RKO (cell line): ENCODE results near the gene BACE2.

Experiments used
- DNase-seq: peaks from one replicate; pipeline ENCODE4 v3.0.0-alpha.2; 2016; ENCODE audit warnings: low spot score

BACE2 gene

GRCh38 chr21:41167348-41168342, at the start of gene BACE2:
BACE2 (plus strand) TSS chr21:41168160; CDS start chr21:41168264, 104 bp downstream.
- peak; percentile 72 for DNase-seq

- DNase-seq, result no peak
Measured at GRCh38 chr21:41119901-41120300, 48.1 kb upstream of the BACE2 start.

- DNase-seq, result no peak
Measured at GRCh38 chr21:41120997-41121396, 47.0 kb upstream of the BACE2 start.

- peak; percentile 72 for DNase-seq
Measured at GRCh38 chr21:41121785-41122415, 46.1 kb upstream of the BACE2 start.

- DNase-seq, result no peak
Measured at GRCh38 chr21:41124641-41125201, 43.2 kb upstream of the BACE2 start.

- no peak for DNase-seq
Measured at GRCh38 chr21:41128981-41129380, 39.0 kb upstream of the BACE2 start.

- DNase-seq, result no peak
Measured at GRCh38 chr21:41130883-41131282, 37.1 kb upstream of the BACE2 start.

- DNase-seq, result peak; percentile 70
Measured at GRCh38 chr21:41133874-41134522, 34.0 kb upstream of the BACE2 start.

GRCh38 chr21:41135746-41136145, 32.2 kb upstream of the BACE2 start:
- DNase-seq, result no peak

- DNase-seq, result no peak
Measured at GRCh38 chr21:41136286-41136685, 31.7 kb upstream of the BACE2 start.

GRCh38 chr21:41137401-41137800, 30.6 kb upstream of the BACE2 start:
- DNase-seq, result no peak

- DNase-seq, result no peak
Measured at GRCh38 chr21:41137889-41138288, 30.1 kb upstream of the BACE2 start.

- DNase-seq, result no peak
Measured at GRCh38 chr21:41138711-41139110, 29.2 kb upstream of the BACE2 start.

- no peak for DNase-seq
Measured at GRCh38 chr21:41139275-41139674, 28.7 kb upstream of the BACE2 start.

- DNase-seq, result no peak
Measured at GRCh38 chr21:41139951-41140350, 28.0 kb upstream of the BACE2 start.

- DNase-seq, result no peak
Measured at GRCh38 chr21:41141031-41141457, 26.9 kb upstream of the BACE2 start.

- DNase-seq, result no peak
Measured at GRCh38 chr21:41142051-41142795, 25.7 kb upstream of the BACE2 start.

GRCh38 chr21:41143596-41144325, 24.2 kb upstream of the BACE2 start:
- DNase-seq, result no peak

- no peak for DNase-seq
Measured at GRCh38 chr21:41147096-41147978, 20.6 kb upstream of the BACE2 start.

GRCh38 chr21:41147979-41148355, 20.0 kb upstream of the BACE2 start:
- no peak for DNase-seq
